Vagina (tissue), 2 donors: ENCODE results near the gene ORM2.

Source experiments
- CTCF ChIP-seq, 3 experiments: fragments of 450-650 bp in 2 of 3; fragments of 200-600 bp in 1 of 3; sonication (generic) in 1 of 3; IDR thresholded peaks; one replicate each; pipeline ENCODE4 v1.5.1; 2017 to 2019; ENCODE audit warnings: antibody characterized with exemption in 3 of 3, mild to moderate bottlenecking in 2 of 3, moderate library complexity in 2 of 3
- POLR2A ChIP-seq, 2 donors: fragments of 450-650 bp; IDR thresholded peaks; one replicate each; pipeline ENCODE4 v1.6.1; 2017; ENCODE audit warnings: antibody characterized with exemption in 2 of 2, mild to moderate bottlenecking in 2 of 2, moderate library complexity in 2 of 2

- TF ChIP-seq POLR2A (IDR thresholded peaks at IDR 0.05): no peak
- no peak for TF ChIP-seq CTCF (IDR thresholded peaks at IDR 0.05)
These were observed 28.5 kb upstream of the ORM2 start for GRCh38 chr9:114300846-114301797.
